Measurements from ENCODE around the gene ARHGDIG.

Gene ARHGDIG

GRCh38 chr16:296276-296675, 15.9 kb downstream of the ARHGDIG start:
- Histone ChIP-seq H3K9me3 (ENCODE audit: control insufficient read depth in 1 of 2, low read length in 2 of 2) (no peaks in the 10 kb centered on the region), H3K4me1 (ENCODE audit: control insufficient read depth in 1 of 2, insufficient read depth in 2 of 2, low read length in 2 of 2) (no peaks in the 10 kb centered on the region), H3K36me3 (ENCODE audit: control insufficient read depth in 1 of 2, insufficient read depth in 2 of 2, low read length in 2 of 2) (peaks cover 12 to 44% of the 10 kb centered on the region in 2 donors), H3K27me3 (ENCODE audit: control insufficient read depth in 1 of 2, insufficient read depth in 2 of 2, low read length in 2 of 2) (no peaks in the 10 kb centered on the region), H3K4me3 (ENCODE audit: low read depth in 1 of 2, low read length in 2 of 2) (no peak overlapping the region), H3K27ac (ENCODE audit: low read depth, low read length) (no peak overlapping the region), H3K9ac (ENCODE audit: low read depth in 1 of 2, low read length in 2 of 2) (no peak overlapping the region)

GRCh38 chr16:296806-297510, 16.6 kb downstream of the ARHGDIG start:
- no peaks in the 10 kb centered on the region for H3K9me3 ChIP-seq (ENCODE audit: control insufficient read depth in 1 of 2, low read length in 2 of 2)
- no peak overlapping the region for H3K27ac ChIP-seq (ENCODE audit: low read depth, low read length)
- no peaks in the 10 kb centered on the region for H3K4me1 ChIP-seq (ENCODE audit: control insufficient read depth in 1 of 2, insufficient read depth in 2 of 2, low read length in 2 of 2)
- no peaks in the 10 kb centered on the region for H3K27me3 ChIP-seq (ENCODE audit: control insufficient read depth in 1 of 2, insufficient read depth in 2 of 2, low read length in 2 of 2)
- no peak overlapping the region for H3K4me3 ChIP-seq (ENCODE audit: low read depth in 1 of 2, low read length in 2 of 2)
- peaks cover 8 to 38% of the 10 kb centered on the region in 2 donors for H3K36me3 ChIP-seq (ENCODE audit: control insufficient read depth in 1 of 2, insufficient read depth in 2 of 2, low read length in 2 of 2)
- H3K9ac ChIP-seq (ENCODE audit: low read depth in 1 of 2, low read length in 2 of 2): no peak overlapping the region

GRCh38 chr16:297832-298231, 17.4 kb downstream of the ARHGDIG start:
- Histone ChIP-seq H3K4me1 (ENCODE audit: control insufficient read depth in 1 of 2, insufficient read depth in 2 of 2, low read length in 2 of 2) (no peaks in the 10 kb centered on the region), H3K36me3 (ENCODE audit: control insufficient read depth in 1 of 2, insufficient read depth in 2 of 2, low read length in 2 of 2) (peaks cover 8 to 36% of the 10 kb centered on the region in 2 donors), H3K27ac (ENCODE audit: low read depth, low read length) (no peak overlapping the region)

GRCh38 chr16:301235-301634, 20.8 kb downstream of the ARHGDIG start:
- Histone ChIP-seq H3K4me3 (ENCODE audit: low read depth in 1 of 2, low read length in 2 of 2) (no peak overlapping the region), H3K27ac (ENCODE audit: low read depth, low read length) (no peak overlapping the region), H3K27me3 (ENCODE audit: control insufficient read depth in 1 of 2, insufficient read depth in 2 of 2, low read length in 2 of 2) (no peaks in the 10 kb centered on the region), H3K36me3 (ENCODE audit: control insufficient read depth in 1 of 2, insufficient read depth in 2 of 2, low read length in 2 of 2) (peaks cover 10 to 39% of the 10 kb centered on the region in 2 donors), H3K9me3 (ENCODE audit: control insufficient read depth in 1 of 2, low read length in 2 of 2) (no peaks in the 10 kb centered on the region), H3K9ac (ENCODE audit: low read depth in 1 of 2, low read length in 2 of 2) (no peak overlapping the region), H3K4me1 (ENCODE audit: control insufficient read depth in 1 of 2, insufficient read depth in 2 of 2, low read length in 2 of 2) (no peaks in the 10 kb centered on the region)

More at GRCh38 chr16:297832-298231, 17.4 kb downstream of the ARHGDIG start:
- Histone ChIP-seq H3K9me3 (ENCODE audit: control insufficient read depth in 1 of 2, low read length in 2 of 2) (no peaks in the 10 kb centered on the region), H3K9ac (ENCODE audit: low read depth in 1 of 2, low read length in 2 of 2) (no peak overlapping the region), H3K4me3 (ENCODE audit: low read depth in 1 of 2, low read length in 2 of 2) (no peak overlapping the region), H3K27me3 (ENCODE audit: control insufficient read depth in 1 of 2, insufficient read depth in 2 of 2, low read length in 2 of 2) (no peaks in the 10 kb centered on the region)

GRCh38 chr16:301950-302349, 21.6 kb downstream of the ARHGDIG start:
- no peaks in the 10 kb centered on the region for H3K9me3 ChIP-seq (ENCODE audit: control insufficient read depth in 1 of 2, low read length in 2 of 2)
- no peak overlapping the region for H3K27ac ChIP-seq (ENCODE audit: low read depth, low read length)
- peaks cover 10 to 40% of the 10 kb centered on the region in 2 donors for H3K36me3 ChIP-seq (ENCODE audit: control insufficient read depth in 1 of 2, insufficient read depth in 2 of 2, low read length in 2 of 2)

GRCh38 chr16:303760-304505, 23.5 kb downstream of the ARHGDIG start:
- no peak overlapping the region for H3K4me3 ChIP-seq (ENCODE audit: low read depth in 1 of 2, low read length in 2 of 2)
- H3K9ac ChIP-seq (ENCODE audit: low read depth in 1 of 2, low read length in 2 of 2): no peak overlapping the region
- peaks cover 14 to 49% of the 10 kb centered on the region in 2 donors for H3K36me3 ChIP-seq (ENCODE audit: control insufficient read depth in 1 of 2, insufficient read depth in 2 of 2, low read length in 2 of 2)
- no peaks in the 10 kb centered on the region for H3K9me3 ChIP-seq (ENCODE audit: control insufficient read depth in 1 of 2, low read length in 2 of 2)
- no peak overlapping the region for H3K27ac ChIP-seq (ENCODE audit: low read depth, low read length)
- H3K27me3 ChIP-seq (ENCODE audit: control insufficient read depth in 1 of 2, insufficient read depth in 2 of 2, low read length in 2 of 2): no peaks in the 10 kb centered on the region
- H3K4me1 ChIP-seq (ENCODE audit: control insufficient read depth in 1 of 2, insufficient read depth in 2 of 2, low read length in 2 of 2): no peaks in the 10 kb centered on the region

More at GRCh38 chr16:301950-302349, 21.6 kb downstream of the ARHGDIG start:
- H3K4me3 ChIP-seq (ENCODE audit: low read depth in 1 of 2, low read length in 2 of 2): no peak overlapping the region
- H3K9ac ChIP-seq (ENCODE audit: low read depth in 1 of 2, low read length in 2 of 2): no peak overlapping the region
- H3K4me1 ChIP-seq (ENCODE audit: control insufficient read depth in 1 of 2, insufficient read depth in 2 of 2, low read length in 2 of 2): no peaks in the 10 kb centered on the region
- no peaks in the 10 kb centered on the region for H3K27me3 ChIP-seq (ENCODE audit: control insufficient read depth in 1 of 2, insufficient read depth in 2 of 2, low read length in 2 of 2)

GRCh38 chr16:305916-306626, 25.7 kb downstream of the ARHGDIG start:
- Histone ChIP-seq H3K9me3 (ENCODE audit: control insufficient read depth in 1 of 2, low read length in 2 of 2) (no peaks in the 10 kb centered on the region), H3K27me3 (ENCODE audit: control insufficient read depth in 1 of 2, insufficient read depth in 2 of 2, low read length in 2 of 2) (no peaks in the 10 kb centered on the region), H3K9ac (ENCODE audit: low read depth in 1 of 2, low read length in 2 of 2) (no peak overlapping the region), H3K4me1 (ENCODE audit: control insufficient read depth in 1 of 2, insufficient read depth in 2 of 2, low read length in 2 of 2) (no peaks in the 10 kb centered on the region), H3K27ac (ENCODE audit: low read depth, low read length) (no peak overlapping the region), H3K36me3 (ENCODE audit: control insufficient read depth in 1 of 2, insufficient read depth in 2 of 2, low read length in 2 of 2) (peaks cover 23 to 57% of the 10 kb centered on the region in 2 donors), H3K4me3 (ENCODE audit: low read depth in 1 of 2, low read length in 2 of 2) (no peak overlapping the region)

- Histone ChIP-seq H3K9me3 (ENCODE audit: control insufficient read depth in 1 of 2, low read length in 2 of 2) (no peaks in the 10 kb centered on the region), H3K4me1 (ENCODE audit: control insufficient read depth in 1 of 2, insufficient read depth in 2 of 2, low read length in 2 of 2) (no peaks in the 10 kb centered on the region), H3K9ac (ENCODE audit: low read depth in 1 of 2, low read length in 2 of 2) (no peak overlapping the region), H3K27me3 (ENCODE audit: control insufficient read depth in 1 of 2, insufficient read depth in 2 of 2, low read length in 2 of 2) (no peaks in the 10 kb centered on the region), H3K27ac (ENCODE audit: low read depth, low read length) (no peak overlapping the region), H3K4me3 (ENCODE audit: low read depth in 1 of 2, low read length in 2 of 2) (no peak overlapping the region), H3K36me3 (ENCODE audit: control insufficient read depth in 1 of 2, insufficient read depth in 2 of 2, low read length in 2 of 2) (peaks cover 23 to 61% of the 10 kb centered on the region in 2 donors)
These were observed 26.6 kb downstream of the ARHGDIG start for GRCh38 chr16:306911-307370.

- Histone ChIP-seq H3K4me1 (ENCODE audit: control insufficient read depth in 1 of 2, insufficient read depth in 2 of 2, low read length in 2 of 2) (no peaks in the 10 kb centered on the region), H3K36me3 (ENCODE audit: control insufficient read depth in 1 of 2, insufficient read depth in 2 of 2, low read length in 2 of 2) (peaks cover 23 to 61% of the 10 kb centered on the region in 2 donors), H3K9ac (ENCODE audit: low read depth in 1 of 2, low read length in 2 of 2) (no peak overlapping the region), H3K9me3 (ENCODE audit: control insufficient read depth in 1 of 2, low read length in 2 of 2) (no peaks in the 10 kb centered on the region), H3K27me3 (ENCODE audit: control insufficient read depth in 1 of 2, insufficient read depth in 2 of 2, low read length in 2 of 2) (no peaks in the 10 kb centered on the region), H3K4me3 (ENCODE audit: low read depth in 1 of 2, low read length in 2 of 2) (no peak overlapping the region), H3K27ac (ENCODE audit: low read depth, low read length) (no peak overlapping the region)
These were observed 27.4 kb downstream of the ARHGDIG start for GRCh38 chr16:307691-308312.

Data from duodenal mucosa (tissue), 2 donors.